ENCODE results near the gene ZNF100. TPM values are rescaled to one million over a fixed set of nuclear protein-coding genes. Genes with fewer than 3 reads are reported as not detected.

The ZNF100 gene
- polyA plus RNA-seq, 3 donors = 2.1 to 10.8 (median 8.6) TPM

GRCh38 chr19:21751384-21751783, 16.0 kb downstream of the ZNF100 start:
- no peak for DNase-seq
- H3K9ac ChIP-seq (ENCODE audit: insufficient read depth, low read length, poor library complexity, severe bottlenecking) = no peak overlapping the region
- no peak overlapping the region for H3K4me3 Mint-ChIP-seq
- intact Hi-C loops (cut with micrococcal nuclease) = no loop called here
- WGBS (ENCODE audit: insufficient coverage) = no CpG with 5 or more reads among the region's 3 CpGs
- peak overlapping the region in 1 of 3 experiments; percentile 10 for H3K4me3 ChIP-seq (replicated peaks in 1 of 3; ENCODE audit: low read depth in 2 of 3, low read length in 3 of 3)
- no peaks in the 10 kb centered on the region for H3K4me1 Mint-ChIP-seq
- H3K36me3 ChIP-seq (replicated peaks in 1 of 2; ENCODE audit: control insufficient read depth in 1 of 2, insufficient read depth in 2 of 2, low read length in 2 of 2) = peaks cover 55 to 98% of the 10 kb centered on the region in 2 donors
- peaks cover 40 to 96% of the 10 kb centered on the region in 2 donors for H3K9me3 ChIP-seq (replicated peaks in 1 of 2; ENCODE audit: control insufficient read depth in 1 of 2, insufficient read depth in 1 of 2, low read length in 2 of 2)
- no peaks in the 10 kb centered on the region for H3K4me1 ChIP-seq (ENCODE audit: control insufficient read depth in 1 of 2, insufficient read depth in 2 of 2, low read length in 2 of 2)
- peaks cover 77% of the 10 kb centered on the region for H3K79me2 ChIP-seq (ENCODE audit: insufficient read depth, low read length)
- no peaks in the 10 kb centered on the region for H3K27me3 Mint-ChIP-seq (ENCODE audit: low read depth in 3 of 3)
- peaks cover 36 to 80% (median 72%) of the 10 kb centered on the region in 7 donors for H3K9me3 Mint-ChIP-seq
- H3K27ac Mint-ChIP-seq = no peak overlapping the region
- peaks cover 86 to 93% of the 10 kb centered on the region in 2 donors for H3K36me3 Mint-ChIP-seq
- H4K20me1 ChIP-seq (ENCODE audit: insufficient read depth, low read length) = no peaks in the 10 kb centered on the region
- no peak overlapping the region for H3K27ac ChIP-seq (ENCODE audit: low read depth in 1 of 2, low read length in 2 of 2)
- H3K27me3 ChIP-seq (ENCODE audit: control insufficient read depth in 2 of 2, insufficient read depth in 2 of 2, low read length in 2 of 2) = no peaks in the 10 kb centered on the region
- no peak overlapping the region for H3K4me2 ChIP-seq (replicated peaks; ENCODE audit: extremely low read depth, low read length, poor library complexity, severe bottlenecking)
- no peak for TF ChIP-seq CTCF (IDR thresholded peaks at IDR 0.05)
- no peak overlapping the region for H2AFZ ChIP-seq (ENCODE audit: insufficient read depth, low read depth, low read length, poor library complexity, severe bottlenecking)

GRCh38 chr19:21750586-21751128, 16.7 kb downstream of the ZNF100 start:
- Histone ChIP-seq H3K27ac (ENCODE audit: low read depth in 1 of 2, low read length in 2 of 2) (no peak overlapping the region), H3K36me3 (replicated peaks in 1 of 2; ENCODE audit: control insufficient read depth in 1 of 2, insufficient read depth in 2 of 2, low read length in 2 of 2) (peaks cover 57 to 98% of the 10 kb centered on the region in 2 donors), H3K27me3 (ENCODE audit: control insufficient read depth in 2 of 2, insufficient read depth in 2 of 2, low read length in 2 of 2) (no peaks in the 10 kb centered on the region), H3K4me3 (replicated peaks in 1 of 3; ENCODE audit: low read depth in 2 of 3, low read length in 3 of 3) (peak overlapping the region in 1 of 3 experiments; percentile 20), H3K4me1 (ENCODE audit: control insufficient read depth in 1 of 2, insufficient read depth in 2 of 2, low read length in 2 of 2) (no peaks in the 10 kb centered on the region), H3K79me2 (ENCODE audit: insufficient read depth, low read length) (peaks cover 69% of the 10 kb centered on the region), H3K9me3 (replicated peaks in 1 of 2; ENCODE audit: control insufficient read depth in 1 of 2, insufficient read depth in 1 of 2, low read length in 2 of 2) (peaks cover 38 to 96% of the 10 kb centered on the region in 2 donors), H3K4me2 (replicated peaks; ENCODE audit: extremely low read depth, low read length, poor library complexity, severe bottlenecking) (no peak overlapping the region), H3K9ac (ENCODE audit: insufficient read depth, low read length, poor library complexity, severe bottlenecking) (no peak overlapping the region), H2AFZ (ENCODE audit: insufficient read depth, low read depth, low read length, poor library complexity, severe bottlenecking) (no peak overlapping the region), H4K20me1 (ENCODE audit: insufficient read depth, low read length) (no peaks in the 10 kb centered on the region)
- intact Hi-C loops (cut with micrococcal nuclease) = no loop called here
- no peak for TF ChIP-seq CTCF (IDR thresholded peaks at IDR 0.05)
- peaks cover 31 to 78% (median 70%) of the 10 kb centered on the region in 7 donors for H3K9me3 Mint-ChIP-seq
- WGBS (ENCODE audit: insufficient coverage) = 98% methylated on average over 38 of the region's 40 CpGs
- no peaks in the 10 kb centered on the region for H3K4me1 Mint-ChIP-seq
- no peaks in the 10 kb centered on the region for H3K27me3 Mint-ChIP-seq (ENCODE audit: low read depth in 3 of 3)
- H3K36me3 Mint-ChIP-seq = peaks cover 84 to 91% of the 10 kb centered on the region in 2 donors
- H3K27ac Mint-ChIP-seq = no peak overlapping the region
- DNase-seq = no peak
- H3K4me3 Mint-ChIP-seq = no peak overlapping the region
